HEK293 (cell line): ENCODE results near the gene ATP5IF1.

Source experiments
- CTCF ChIA-PET: fragments of 350-600 bp; formaldehyde crosslinking; extraction: SDS; loops from one replicate; lab custom pipeline; 2021; ENCODE audit warnings: antibody characterized with exemption; lab: Yijun Ruan, JAX
- POLR2A ChIA-PET: fragments of 300-600 bp; formaldehyde crosslinking; extraction: SDS; loops from one replicate; lab custom pipeline; 2020; ENCODE audit warnings: antibody characterized with exemption, inconsistent platforms; lab: Yijun Ruan, JAX
- H3K27ac ChIP-seq: fragments of 200-500 bp; sonication (Bioruptor generic); 2 replicates; pipeline ENCODE4 v1.5.1; 2014; ENCODE audit warnings: low read depth, low read length, control low read depth, inconsistent platforms; ENCODE audit errors: extremely low read depth
- H3K36me3 ChIP-seq, 2 experiments: fragments of 200-500 bp in 1 of 2; sonication (Bioruptor generic) in 1 of 2; 1 replicate in 1 of 2; 2 replicates in 1 of 2; pipeline ENCODE4 v1.5.1; 2014 to 2017; ENCODE audit warnings: inconsistent platforms in 2 of 2, low read length in 2 of 2; ENCODE audit not compliant: control insufficient read depth in 2 of 2, insufficient read depth in 1 of 2
- H3K4me1 ChIP-seq: fragments of 200-500 bp; sonication (Bioruptor generic); 2 replicates; pipeline ENCODE4 v1.5.1; 2014; ENCODE audit warnings: mild to moderate bottlenecking, low read length, inconsistent platforms; ENCODE audit not compliant: control insufficient read depth, insufficient read depth
- H3K4me3 ChIP-seq: 2 replicates; pipeline ENCODE4 v1.5.1; 2011; ENCODE audit warnings: low read depth, mild to moderate bottlenecking, control low read depth, low read length, moderate library complexity
- H3K9me3 ChIP-seq: fragments of 200-500 bp; sonication (Bioruptor generic); 2 replicates; pipeline ENCODE4 v1.5.1; 2014; ENCODE audit warnings: low read depth, low read length, inconsistent platforms; ENCODE audit not compliant: control insufficient read depth, insufficient read depth
- KLF9 ChIP-seq: fragments of 450-650 bp; formaldehyde crosslinking; IDR thresholded peaks from 2 replicates; pipeline ENCODE4 v1.5.1; 2016; ENCODE audit warnings: missing biosample characterization, missing genetic modification characterization, low read depth
- SALL2 ChIP-seq: fragments of 450-650 bp; formaldehyde crosslinking; IDR thresholded peaks from 2 replicates; pipeline ENCODE4 v1.5.0; 2017; ENCODE audit warnings: missing biosample characterization, mild to moderate bottlenecking, missing genetic modification characterization, borderline replicate concordance
- SCRT2 ChIP-seq: fragments of 450-650 bp; formaldehyde crosslinking; IDR thresholded peaks from 2 replicates; pipeline ENCODE4 v1.5.1; 2016; ENCODE audit warnings: missing biosample characterization, missing genetic modification characterization
- SP3 ChIP-seq: fragments of 450-650 bp; formaldehyde crosslinking; IDR thresholded peaks from 2 replicates; pipeline ENCODE4 v1.5.1; 2016; ENCODE audit warnings: missing biosample characterization, missing genetic modification characterization
- ZBTB10 ChIP-seq: fragments of 450-650 bp; formaldehyde crosslinking; IDR thresholded peaks from 2 replicates; pipeline ENCODE4 v1.5.1; 2016; ENCODE audit warnings: missing biosample characterization, missing genetic modification characterization
- ZBTB26 ChIP-seq: fragments of 450-650 bp; formaldehyde crosslinking; optimal IDR thresholded peaks from 2 replicates; pipeline ENCODE3; 2016; ENCODE audit warnings: missing biosample characterization, mild to moderate bottlenecking, missing genetic modification characterization
- ZBTB7A ChIP-seq: fragments of 450-650 bp; formaldehyde crosslinking; IDR thresholded peaks from 2 replicates; pipeline ENCODE4 v1.5.1; 2016; ENCODE audit warnings: low read depth, missing biosample characterization, missing genetic modification characterization
- ZFP3 ChIP-seq: fragments of 450-650 bp; formaldehyde crosslinking; IDR thresholded peaks from 2 replicates; pipeline ENCODE4 v1.5.1; 2016; ENCODE audit warnings: low read depth, missing biosample characterization, missing genetic modification characterization
- ZFP69B ChIP-seq: fragments of 450-650 bp; formaldehyde crosslinking; IDR thresholded peaks from 2 replicates; pipeline ENCODE4 v1.5.1; 2016; ENCODE audit warnings: missing biosample characterization, missing genetic modification characterization
- ZNF114 ChIP-seq: fragments of 450-650 bp; formaldehyde crosslinking; IDR thresholded peaks from 2 replicates; pipeline ENCODE4 v1.5.0; 2017; ENCODE audit warnings: missing biosample characterization, missing genetic modification characterization
- ZNF155 ChIP-seq: fragments of 450-650 bp; formaldehyde crosslinking; IDR thresholded peaks from 2 replicates; pipeline ENCODE4 v1.5.1; 2016; ENCODE audit warnings: missing biosample characterization, missing genetic modification characterization
- ZNF16 ChIP-seq: fragments of 450-650 bp; formaldehyde crosslinking; IDR thresholded peaks from 2 replicates; pipeline ENCODE4 v1.5.1; 2016; ENCODE audit warnings: low read depth, missing biosample characterization, missing genetic modification characterization
- ZNF175 ChIP-seq: fragments of 450-650 bp; formaldehyde crosslinking; IDR thresholded peaks from 2 replicates; pipeline ENCODE4 v1.5.1; 2016; ENCODE audit warnings: missing biosample characterization, missing genetic modification characterization
- ZNF184 ChIP-seq: fragments of 450-650 bp; IDR thresholded peaks from 2 replicates; pipeline ENCODE4 v1.5.1; 2018; ENCODE audit warnings: missing biosample characterization, mild to moderate bottlenecking, missing genetic modification characterization
- ZNF366 ChIP-seq: fragments of 450-650 bp; formaldehyde crosslinking; conservative IDR thresholded peaks from 2 replicates; pipeline ENCODE4 v1.5.1; 2016; ENCODE audit warnings: missing biosample characterization, missing genetic modification characterization
- ZNF394 ChIP-seq: fragments of 450-650 bp; formaldehyde crosslinking; IDR thresholded peaks from 2 replicates; pipeline ENCODE4 v1.5.1; 2016; ENCODE audit warnings: missing biosample characterization, missing genetic modification characterization, mild to moderate bottlenecking, moderate library complexity, borderline replicate concordance
- ZNF777 ChIP-seq: fragments of 450-650 bp; formaldehyde crosslinking; IDR thresholded peaks from 2 replicates; pipeline ENCODE4 v1.5.1; 2017; ENCODE audit warnings: missing biosample characterization, missing genetic modification characterization, borderline replicate concordance
- ZNF843 ChIP-seq: fragments of 450-650 bp; formaldehyde crosslinking; IDR thresholded peaks from 2 replicates; pipeline ENCODE4 v1.5.1; 2016; ENCODE audit warnings: missing biosample characterization, missing genetic modification characterization
- ZSCAN30 ChIP-seq: fragments of 450-650 bp; IDR thresholded peaks from 2 replicates; pipeline ENCODE4 v1.5.1; 2018; ENCODE audit warnings: missing biosample characterization, mild to moderate bottlenecking, missing genetic modification characterization, moderate library complexity
- TF ChIP-seq, protein P1 (sequence below): fragments of 450-650 bp; formaldehyde crosslinking; IDR thresholded peaks from 2 replicates; pipeline ENCODE4 v1.5.1; 2016; ENCODE audit warnings: missing biosample characterization, missing genetic modification characterization
- TF ChIP-seq, protein P2 (sequence below): fragments of 450-650 bp; formaldehyde crosslinking; IDR thresholded peaks from 2 replicates; pipeline ENCODE4 v1.5.1; 2017; ENCODE audit warnings: missing biosample characterization, missing genetic modification characterization
- TF ChIP-seq, protein P3 (sequence below): fragments of 450-650 bp; formaldehyde crosslinking; IDR thresholded peaks from 2 replicates; pipeline ENCODE4 v1.5.1; 2016; ENCODE audit warnings: missing biosample characterization, missing genetic modification characterization
- TF ChIP-seq, protein P4 (sequence below): fragments of 450-650 bp; formaldehyde crosslinking; IDR thresholded peaks from 2 replicates; pipeline ENCODE4 v1.5.1; 2017; ENCODE audit warnings: missing biosample characterization, missing genetic modification characterization

Gene ATP5IF1

DNA sequence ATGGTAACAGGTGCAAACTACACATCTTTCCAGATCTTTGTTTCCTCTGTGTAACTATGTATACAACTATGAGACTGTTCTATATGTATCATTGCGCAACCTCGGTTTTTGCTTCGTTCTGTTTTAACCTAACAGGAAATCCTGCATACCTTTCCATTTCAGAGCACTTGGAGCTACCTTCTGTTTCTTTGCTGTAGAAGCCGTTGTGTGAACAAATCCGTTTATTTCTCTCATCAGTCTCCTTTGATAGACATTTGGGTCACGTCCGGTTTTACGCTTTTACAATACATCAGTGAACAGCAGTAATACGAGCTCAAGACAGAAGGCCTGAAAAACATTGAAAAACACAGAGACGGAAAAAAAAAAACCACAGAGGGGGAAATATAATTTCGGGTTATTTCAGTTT, 10.5 kb downstream of the ATP5IF1 start (continued):
- TF ChIP-seq, protein P1, sequence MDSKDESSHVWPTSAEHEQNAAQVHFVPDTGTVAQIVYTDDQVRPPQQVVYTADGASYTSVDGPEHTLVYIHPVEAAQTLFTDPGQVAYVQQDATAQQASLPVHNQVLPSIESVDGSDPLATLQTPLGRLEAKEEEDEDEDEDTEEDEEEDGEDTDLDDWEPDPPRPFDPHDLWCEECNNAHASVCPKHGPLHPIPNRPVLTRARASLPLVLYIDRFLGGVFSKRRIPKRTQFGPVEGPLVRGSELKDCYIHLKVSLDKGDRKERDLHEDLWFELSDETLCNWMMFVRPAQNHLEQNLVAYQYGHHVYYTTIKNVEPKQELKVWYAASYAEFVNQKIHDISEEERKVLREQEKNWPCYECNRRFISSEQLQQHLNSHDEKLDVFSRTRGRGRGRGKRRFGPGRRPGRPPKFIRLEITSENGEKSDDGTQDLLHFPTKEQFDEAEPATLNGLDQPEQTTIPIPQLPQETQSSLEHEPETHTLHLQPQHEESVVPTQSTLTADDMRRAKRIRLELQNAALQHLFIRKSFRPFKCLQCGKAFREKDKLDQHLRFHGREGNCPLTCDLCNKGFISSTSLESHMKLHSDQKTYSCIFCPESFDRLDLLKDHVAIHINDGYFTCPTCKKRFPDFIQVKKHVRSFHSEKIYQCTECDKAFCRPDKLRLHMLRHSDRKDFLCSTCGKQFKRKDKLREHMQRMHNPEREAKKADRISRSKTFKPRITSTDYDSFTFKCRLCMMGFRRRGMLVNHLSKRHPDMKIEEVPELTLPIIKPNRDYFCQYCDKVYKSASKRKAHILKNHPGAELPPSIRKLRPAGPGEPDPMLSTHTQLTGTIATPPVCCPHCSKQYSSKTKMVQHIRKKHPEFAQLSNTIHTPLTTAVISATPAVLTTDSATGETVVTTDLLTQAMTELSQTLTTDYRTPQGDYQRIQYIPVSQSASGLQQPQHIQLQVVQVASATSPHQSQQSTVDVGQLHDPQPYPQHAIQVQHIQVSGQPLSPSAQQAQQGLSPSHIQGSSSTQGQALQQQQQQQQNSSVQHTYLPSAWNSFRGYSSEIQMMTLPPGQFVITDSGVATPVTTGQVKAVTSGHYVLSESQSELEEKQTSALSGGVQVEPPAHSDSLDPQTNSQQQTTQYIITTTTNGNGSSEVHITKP (tag by site-specific recombination), result 0 out of 2 replicates have a peak, but pooled peaks have one; percentile 24
- TF ChIP-seq SP3, result no peak
- no peak for TF ChIP-seq ZNF16 (tag by site-specific recombination)
- no peak for TF ChIP-seq ZNF184 (tag by site-specific recombination)
- TF ChIP-seq ZNF843, result no peak
- no peak for TF ChIP-seq ZSCAN30 (tag by site-specific recombination)
- TF ChIP-seq, protein P2, sequence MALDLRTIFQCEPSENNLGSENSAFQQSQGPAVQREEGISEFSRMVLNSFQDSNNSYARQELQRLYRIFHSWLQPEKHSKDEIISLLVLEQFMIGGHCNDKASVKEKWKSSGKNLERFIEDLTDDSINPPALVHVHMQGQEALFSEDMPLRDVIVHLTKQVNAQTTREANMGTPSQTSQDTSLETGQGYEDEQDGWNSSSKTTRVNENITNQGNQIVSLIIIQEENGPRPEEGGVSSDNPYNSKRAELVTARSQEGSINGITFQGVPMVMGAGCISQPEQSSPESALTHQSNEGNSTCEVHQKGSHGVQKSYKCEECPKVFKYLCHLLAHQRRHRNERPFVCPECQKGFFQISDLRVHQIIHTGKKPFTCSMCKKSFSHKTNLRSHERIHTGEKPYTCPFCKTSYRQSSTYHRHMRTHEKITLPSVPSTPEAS (tag by site-specific recombination), result no peak
- no peak for TF ChIP-seq ZNF394 (tag by site-specific recombination)
- no peak for TF ChIP-seq ZNF114 (tag by site-specific recombination)
- no peak for TF ChIP-seq SCRT2

GRCh38 chr1:28247612-28248272, 11.8 kb downstream of the ATP5IF1 start:
- Histone ChIP-seq H3K36me3 (peaks cover 0 to 7% of the 10 kb centered on the region in 2 experiments; a peak in 1 of 3 replicates), H3K4me3 (peak overlapping the region; percentile 25; the same call in 1 of the 2 replicates), H3K4me1 (peaks cover 12% of the 10 kb centered on the region; the same call in 1 of the 2 replicates), H3K27ac (peak overlapping the region; percentile 1; the same call in 1 of the 2 replicates), H3K9me3 (no peaks in the 10 kb centered on the region)
- POLR2A ChIA-PET, result interaction anchor here (0.6 to 3.2 kb wide), 12 partner anchors 12 to 629 kb away, joined by 3 to 59 read pairs (median 8); partner anchors contain the start of genes ATP5IF1, MED18, SESN2 and TAF12
- CTCF ChIA-PET, result interaction anchor here (0.5 to 3.0 kb wide), 29 partner anchors 10 to 630 kb away, joined by 3 to 42 read pairs (median 5); partner anchors contain the start of genes ATP5IF1, MED18 and SESN2
- TF ChIP-seq ZNF777 (tag by site-specific recombination) (no peak), ZNF366 (tag by site-specific recombination) (no peak), ZNF155 (tag by site-specific recombination) (no peak), ZBTB7A (tag by site-specific recombination) (no peak), ZBTB26 (tag by site-specific recombination) (no peak), ZFP3 (tag by site-specific recombination) (no peak), KLF9 (tag by site-specific recombination) (no peak), ZBTB10 (tag by site-specific recombination) (no peak), ZNF175 (tag by site-specific recombination) (no peak), SCRT2 (no peak; the same call in 1 of the 2 replicates), ZFP69B (tag by site-specific recombination) (peak; percentile 70; the same call in 1 of the 2 replicates), SALL2 (tag by site-specific recombination) (no peak)
- TF ChIP-seq, protein P3, sequence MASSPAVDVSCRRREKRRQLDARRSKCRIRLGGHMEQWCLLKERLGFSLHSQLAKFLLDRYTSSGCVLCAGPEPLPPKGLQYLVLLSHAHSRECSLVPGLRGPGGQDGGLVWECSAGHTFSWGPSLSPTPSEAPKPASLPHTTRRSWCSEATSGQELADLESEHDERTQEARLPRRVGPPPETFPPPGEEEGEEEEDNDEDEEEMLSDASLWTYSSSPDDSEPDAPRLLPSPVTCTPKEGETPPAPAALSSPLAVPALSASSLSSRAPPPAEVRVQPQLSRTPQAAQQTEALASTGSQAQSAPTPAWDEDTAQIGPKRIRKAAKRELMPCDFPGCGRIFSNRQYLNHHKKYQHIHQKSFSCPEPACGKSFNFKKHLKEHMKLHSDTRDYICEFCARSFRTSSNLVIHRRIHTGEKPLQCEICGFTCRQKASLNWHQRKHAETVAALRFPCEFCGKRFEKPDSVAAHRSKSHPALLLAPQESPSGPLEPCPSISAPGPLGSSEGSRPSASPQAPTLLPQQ (tag by site-specific recombination), result 0 out of 2 replicates have a peak, but pooled peaks have one; percentile 61
- TF ChIP-seq, protein P4, sequence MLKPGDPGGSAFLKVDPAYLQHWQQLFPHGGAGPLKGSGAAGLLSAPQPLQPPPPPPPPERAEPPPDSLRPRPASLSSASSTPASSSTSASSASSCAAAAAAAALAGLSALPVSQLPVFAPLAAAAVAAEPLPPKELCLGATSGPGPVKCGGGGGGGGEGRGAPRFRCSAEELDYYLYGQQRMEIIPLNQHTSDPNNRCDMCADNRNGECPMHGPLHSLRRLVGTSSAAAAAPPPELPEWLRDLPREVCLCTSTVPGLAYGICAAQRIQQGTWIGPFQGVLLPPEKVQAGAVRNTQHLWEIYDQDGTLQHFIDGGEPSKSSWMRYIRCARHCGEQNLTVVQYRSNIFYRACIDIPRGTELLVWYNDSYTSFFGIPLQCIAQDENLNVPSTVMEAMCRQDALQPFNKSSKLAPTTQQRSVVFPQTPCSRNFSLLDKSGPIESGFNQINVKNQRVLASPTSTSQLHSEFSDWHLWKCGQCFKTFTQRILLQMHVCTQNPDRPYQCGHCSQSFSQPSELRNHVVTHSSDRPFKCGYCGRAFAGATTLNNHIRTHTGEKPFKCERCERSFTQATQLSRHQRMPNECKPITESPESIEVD (tag by site-specific recombination), result peak; percentile 30; the same call in 1 of the 2 replicates
